DND-41 (cell line): ENCODE measurements around the gene ADAMTS3.

Experiments
- EZH2 ChIP-seq: IDR thresholded peaks from 3 replicates; pipeline ENCODE4 v1.6.1; 2012; ENCODE audit warnings: borderline replicate concordance, low read depth, mild to moderate bottlenecking, moderate library complexity, low read length, inconsistent platforms; ENCODE audit not compliant: severe bottlenecking
- TF ChIP-seq, protein P1 (sequence below): IDR thresholded peaks from 2 replicates; pipeline ENCODE4 v1.5.1; 2012; ENCODE audit warnings: borderline replicate concordance, low read length, moderate library complexity, mild to moderate bottlenecking; ENCODE audit not compliant: poor library complexity, severe bottlenecking; ENCODE audit errors: extremely low read depth

DNA sequence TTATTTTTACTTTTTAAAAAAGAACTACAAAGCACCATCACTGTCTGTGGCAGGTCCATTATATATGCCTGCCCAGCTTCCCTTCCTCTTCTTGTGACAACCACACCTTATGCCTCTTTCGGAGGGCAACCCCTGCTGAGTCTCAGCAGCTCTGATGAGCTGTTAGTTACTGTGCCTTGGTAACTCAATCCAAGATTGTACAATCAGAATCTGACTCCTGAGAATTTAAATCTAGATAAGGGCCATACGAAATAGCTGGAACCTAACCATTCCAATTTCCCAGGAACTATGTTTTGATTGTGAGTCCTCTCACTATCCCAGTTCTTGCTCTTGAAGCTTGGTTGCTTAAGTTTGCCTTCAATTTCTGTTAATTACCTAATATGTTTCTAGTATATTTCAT, 61.9 kb downstream of the ADAMTS3 start:
- TF ChIP-seq, protein P1, sequence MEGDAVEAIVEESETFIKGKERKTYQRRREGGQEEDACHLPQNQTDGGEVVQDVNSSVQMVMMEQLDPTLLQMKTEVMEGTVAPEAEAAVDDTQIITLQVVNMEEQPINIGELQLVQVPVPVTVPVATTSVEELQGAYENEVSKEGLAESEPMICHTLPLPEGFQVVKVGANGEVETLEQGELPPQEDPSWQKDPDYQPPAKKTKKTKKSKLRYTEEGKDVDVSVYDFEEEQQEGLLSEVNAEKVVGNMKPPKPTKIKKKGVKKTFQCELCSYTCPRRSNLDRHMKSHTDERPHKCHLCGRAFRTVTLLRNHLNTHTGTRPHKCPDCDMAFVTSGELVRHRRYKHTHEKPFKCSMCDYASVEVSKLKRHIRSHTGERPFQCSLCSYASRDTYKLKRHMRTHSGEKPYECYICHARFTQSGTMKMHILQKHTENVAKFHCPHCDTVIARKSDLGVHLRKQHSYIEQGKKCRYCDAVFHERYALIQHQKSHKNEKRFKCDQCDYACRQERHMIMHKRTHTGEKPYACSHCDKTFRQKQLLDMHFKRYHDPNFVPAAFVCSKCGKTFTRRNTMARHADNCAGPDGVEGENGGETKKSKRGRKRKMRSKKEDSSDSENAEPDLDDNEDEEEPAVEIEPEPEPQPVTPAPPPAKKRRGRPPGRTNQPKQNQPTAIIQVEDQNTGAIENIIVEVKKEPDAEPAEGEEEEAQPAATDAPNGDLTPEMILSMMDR, result no peak
- TF ChIP-seq EZH2, result no peak
